Activated naive CD8-positive, alpha-beta T cell (primary cell): ENCODE results near the gene B4GALT3.

Experiments
- H3K27ac Mint-ChIP-seq: one replicate; pipeline ENCODE4 v1.8.0; 2021; ENCODE audit warnings: mixed read lengths
- H3K27me3 Mint-ChIP-seq: one replicate; pipeline ENCODE4 v1.8.0; 2021; ENCODE audit warnings: mixed read lengths
- H3K36me3 Mint-ChIP-seq: one replicate; pipeline ENCODE4 v1.8.0; 2021; ENCODE audit warnings: mixed read lengths
- H3K4me1 Mint-ChIP-seq: one replicate; pipeline ENCODE4 v1.8.0; 2021; ENCODE audit warnings: low read depth, mixed read lengths
- H3K4me3 Mint-ChIP-seq: one replicate; pipeline ENCODE4 v1.8.0; 2021; ENCODE audit warnings: mild to moderate bottlenecking, mixed read lengths
- H3K9me3 Mint-ChIP-seq: one replicate; pipeline ENCODE4 v1.8.0; 2021; ENCODE audit warnings: low read depth, mixed read lengths

The B4GALT3 gene

GRCh38 chr1:161216945-161217712 lies 39.8 kb upstream of the B4GALT3 start:
- peaks cover 8% of the 10 kb centered on the region for H3K36me3 Mint-ChIP-seq
- H3K4me1 Mint-ChIP-seq: peaks cover 59% of the 10 kb centered on the region
- H3K27ac Mint-ChIP-seq: peak overlapping the region; percentile 90
- H3K4me3 Mint-ChIP-seq: peak overlapping the region; percentile 28
- no peaks in the 10 kb centered on the region for H3K27me3 Mint-ChIP-seq
- H3K9me3 Mint-ChIP-seq: no peaks in the 10 kb centered on the region

GRCh38 chr1:161215076-161215475 lies 37.8 kb upstream of the B4GALT3 start, which contains the start of gene FCER1G:
FCER1G (plus strand) TSS chr1:161215295; CDS start chr1:161215322, 27 bp downstream.
- H3K4me1 Mint-ChIP-seq: peaks cover 50% of the 10 kb centered on the region
- H3K36me3 Mint-ChIP-seq: peaks cover 9% of the 10 kb centered on the region
- peak within 1 kb of the TSS; percentile 22 for H3K4me3 Mint-ChIP-seq

GRCh38 chr1:161214369-161214768 lies 37.1 kb upstream of the B4GALT3 start:
- H3K27ac Mint-ChIP-seq: peak overlapping the region; percentile 47

More at GRCh38 chr1:161215076-161215475, 37.8 kb upstream of the B4GALT3 start, which contains the start of gene FCER1G:
- H3K27ac Mint-ChIP-seq: peak within 1 kb of the TSS; percentile 55
- no peaks in the 10 kb centered on the region for H3K9me3 Mint-ChIP-seq
- H3K27me3 Mint-ChIP-seq: no peaks in the 10 kb centered on the region

GRCh38 chr1:161209790-161210409 lies 32.6 kb upstream of the B4GALT3 start:
- H3K36me3 Mint-ChIP-seq: peaks cover 17% of the 10 kb centered on the region
- H3K27ac Mint-ChIP-seq: peak overlapping the region; percentile 79
- H3K9me3 Mint-ChIP-seq: no peaks in the 10 kb centered on the region
- no peaks in the 10 kb centered on the region for H3K27me3 Mint-ChIP-seq
- H3K4me3 Mint-ChIP-seq: no peak overlapping the region
- peaks cover 36% of the 10 kb centered on the region for H3K4me1 Mint-ChIP-seq

More at GRCh38 chr1:161214369-161214768, 37.1 kb upstream of the B4GALT3 start:
- no peaks in the 10 kb centered on the region for H3K27me3 Mint-ChIP-seq
- peaks cover 50% of the 10 kb centered on the region for H3K4me1 Mint-ChIP-seq
- no peaks in the 10 kb centered on the region for H3K9me3 Mint-ChIP-seq
- H3K36me3 Mint-ChIP-seq: peaks cover 12% of the 10 kb centered on the region
- no peak overlapping the region for H3K4me3 Mint-ChIP-seq

- H3K4me1 Mint-ChIP-seq: peaks cover 53% of the 10 kb centered on the region
These were observed 29.9 kb upstream of the B4GALT3 start for GRCh38 chr1:161207173-161207572.

GRCh38 chr1:161206411-161207140 lies 29.3 kb upstream of the B4GALT3 start:
- peak overlapping the region; percentile 80 for H3K27ac Mint-ChIP-seq
- no peaks in the 10 kb centered on the region for H3K9me3 Mint-ChIP-seq
- H3K4me1 Mint-ChIP-seq: peaks cover 58% of the 10 kb centered on the region
- no peak overlapping the region for H3K4me3 Mint-ChIP-seq
- no peaks in the 10 kb centered on the region for H3K27me3 Mint-ChIP-seq
- H3K36me3 Mint-ChIP-seq: peaks cover 14% of the 10 kb centered on the region

More at GRCh38 chr1:161207173-161207572, 29.9 kb upstream of the B4GALT3 start:
- peaks cover 14% of the 10 kb centered on the region for H3K36me3 Mint-ChIP-seq
- no peaks in the 10 kb centered on the region for H3K27me3 Mint-ChIP-seq
- no peak overlapping the region for H3K4me3 Mint-ChIP-seq
- no peak overlapping the region for H3K27ac Mint-ChIP-seq
- H3K9me3 Mint-ChIP-seq: no peaks in the 10 kb centered on the region

GRCh38 chr1:161201836-161202712 lies 24.8 kb upstream of the B4GALT3 start, which contains the start of gene NDUFS2:
NDUFS2 (plus strand) TSS chr1:161202367; CDS start chr1:161202386, 19 bp downstream.
- no peaks in the 10 kb centered on the region for H3K9me3 Mint-ChIP-seq
- H3K4me3 Mint-ChIP-seq: peak within 1 kb of the TSS; percentile 94
- H3K27ac Mint-ChIP-seq: peak within 1 kb of the TSS; percentile 95
- peaks cover 72% of the 10 kb centered on the region for H3K4me1 Mint-ChIP-seq
- no peaks in the 10 kb centered on the region for H3K27me3 Mint-ChIP-seq
- peaks cover 9% of the 10 kb centered on the region for H3K36me3 Mint-ChIP-seq

GRCh38 chr1:161200992-161201835 lies 23.9 kb upstream of the B4GALT3 start:
- Mint-ChIP-seq H3K4me1 (peaks cover 66% of the 10 kb centered on the region), H3K4me3 (peak overlapping the region; percentile 94), H3K27me3 (no peaks in the 10 kb centered on the region)

GRCh38 chr1:161200421-161200991 lies 23.2 kb upstream of the B4GALT3 start:
- Mint-ChIP-seq H3K9me3 (no peaks in the 10 kb centered on the region), H3K27me3 (no peaks in the 10 kb centered on the region), H3K27ac (peak overlapping the region; percentile 95), H3K4me1 (peaks cover 63% of the 10 kb centered on the region), H3K36me3 (peaks cover 9% of the 10 kb centered on the region), H3K4me3 (peak overlapping the region; percentile 94)

More at GRCh38 chr1:161200992-161201835, 23.9 kb upstream of the B4GALT3 start:
- Mint-ChIP-seq H3K27ac (peak overlapping the region; percentile 95), H3K9me3 (no peaks in the 10 kb centered on the region), H3K36me3 (peaks cover 9% of the 10 kb centered on the region)

GRCh38 chr1:161199506-161200139 lies 22.3 kb upstream of the B4GALT3 start:
- Mint-ChIP-seq H3K36me3 (peaks cover 6% of the 10 kb centered on the region), H3K4me3 (peak overlapping the region; percentile 94), H3K27me3 (no peaks in the 10 kb centered on the region), H3K4me1 (peaks cover 64% of the 10 kb centered on the region), H3K9me3 (no peaks in the 10 kb centered on the region), H3K27ac (peak overlapping the region; percentile 95)

- Mint-ChIP-seq H3K36me3 (peaks cover under 1% of the 10 kb centered on the region), H3K27me3 (no peaks in the 10 kb centered on the region), H3K9me3 (no peaks in the 10 kb centered on the region), H3K27ac (peak within 1 kb of the TSS; percentile 95), H3K4me3 (peak within 1 kb of the TSS; percentile 48), H3K4me1 (peaks cover 61% of the 10 kb centered on the region)
These were observed 21.7 kb upstream of the B4GALT3 start, which contains the start of gene ADAMTS4 for GRCh38 chr1:161198897-161199431. ADAMTS4 (minus strand) TSS chr1:161199054; CDS start chr1:161198627, 427 bp downstream.

GRCh38 chr1:161198194-161198896 lies 21.0 kb upstream of the B4GALT3 start:
- H3K4me3 Mint-ChIP-seq: no peak overlapping the region
- no peaks in the 10 kb centered on the region for H3K27me3 Mint-ChIP-seq
- H3K9me3 Mint-ChIP-seq: no peaks in the 10 kb centered on the region
- no peaks in the 10 kb centered on the region for H3K36me3 Mint-ChIP-seq
- peaks cover 55% of the 10 kb centered on the region for H3K4me1 Mint-ChIP-seq
- H3K27ac Mint-ChIP-seq: no peak overlapping the region
